NCI-H2107 (cell line): ENCODE measurements around the gene RYR3.

Source experiments
- DNase-seq: peaks from one replicate; lab custom pipeline; 2025; lab: John Stamatoyannopoulos, UW

Gene RYR3

DNA sequence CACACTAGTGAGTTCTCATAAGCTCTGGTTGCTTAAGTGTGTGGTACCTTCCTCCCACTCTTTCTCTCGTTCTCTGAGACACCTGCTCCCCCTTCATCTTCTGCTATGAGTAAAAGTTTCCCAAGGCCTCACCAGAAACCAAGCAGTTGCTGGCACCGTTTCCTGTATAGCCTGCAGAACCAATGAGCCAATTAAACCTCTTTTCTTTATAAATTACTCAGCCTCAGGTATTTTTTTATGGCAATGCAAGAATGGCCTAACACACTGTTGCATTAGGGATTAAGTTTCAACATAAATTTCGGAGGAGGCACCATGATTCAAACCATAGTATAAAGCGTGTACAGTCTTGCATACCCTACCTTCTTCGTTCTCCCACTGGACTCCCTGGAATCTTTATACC, 405.3 kb downstream of the RYR3 start:
- DNase-seq: no peak

DNA sequence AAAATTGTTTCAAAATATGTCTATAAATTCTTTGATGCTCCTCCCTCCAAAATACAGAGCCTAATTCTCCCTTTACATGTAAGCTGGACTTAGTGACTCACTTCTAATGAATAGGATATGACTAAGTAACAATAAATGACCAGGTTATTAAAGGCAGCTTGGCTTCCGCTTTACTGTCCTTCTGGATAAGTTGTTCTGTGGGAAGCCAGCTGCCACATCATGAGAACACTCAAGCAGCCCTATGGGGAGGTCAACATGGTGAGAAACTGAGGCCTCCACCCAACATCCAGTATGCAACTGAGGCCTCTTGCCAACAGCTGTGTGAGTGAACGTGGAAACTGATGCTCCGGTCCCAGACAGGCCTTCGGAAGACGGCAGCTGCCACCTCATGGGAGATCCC, 410.2 kb downstream of the RYR3 start:
- DNase-seq: no peak

GRCh38 chr15:33722005-33722672, 411.4 kb downstream of the RYR3 start:
- DNase-seq: no peak

DNA sequence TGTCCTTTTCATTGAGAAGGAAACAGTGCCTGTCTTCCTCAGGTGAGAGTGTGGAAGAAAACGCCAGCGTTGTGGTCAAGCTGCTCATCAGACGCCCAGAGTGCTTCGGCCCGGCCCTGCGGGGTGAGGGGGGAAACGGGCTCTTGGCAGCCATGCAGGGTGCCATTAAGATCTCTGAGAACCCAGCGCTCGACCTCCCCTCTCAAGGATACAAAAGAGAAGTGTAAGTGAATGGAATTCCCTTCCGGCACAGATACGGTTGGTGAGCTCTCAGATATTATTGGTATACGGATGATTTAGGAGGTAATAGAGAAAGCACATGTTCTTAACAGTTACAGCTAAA, 411.9 kb downstream of the RYR3 start:
- DNase-seq: no peak

- no peak for DNase-seq
Measured at GRCh38 chr15:33724321-33725036, 413.7 kb downstream of the RYR3 start.

- DNase-seq: peak; percentile 0
Measured at GRCh38 chr15:33729653-33730052, 418.9 kb downstream of the RYR3 start.

GRCh38 chr15:33730815-33731214, 420.0 kb downstream of the RYR3 start:
- DNase-seq: no peak

- no peak for DNase-seq
Measured at GRCh38 chr15:33735143-33735542, 424.4 kb downstream of the RYR3 start.

- DNase-seq: peak; percentile 0
Measured at GRCh38 chr15:33735637-33736247, 425.0 kb downstream of the RYR3 start.

- peak; percentile 1 for DNase-seq
Measured at GRCh38 chr15:33737687-33738601, 427.2 kb downstream of the RYR3 start.

DNA sequence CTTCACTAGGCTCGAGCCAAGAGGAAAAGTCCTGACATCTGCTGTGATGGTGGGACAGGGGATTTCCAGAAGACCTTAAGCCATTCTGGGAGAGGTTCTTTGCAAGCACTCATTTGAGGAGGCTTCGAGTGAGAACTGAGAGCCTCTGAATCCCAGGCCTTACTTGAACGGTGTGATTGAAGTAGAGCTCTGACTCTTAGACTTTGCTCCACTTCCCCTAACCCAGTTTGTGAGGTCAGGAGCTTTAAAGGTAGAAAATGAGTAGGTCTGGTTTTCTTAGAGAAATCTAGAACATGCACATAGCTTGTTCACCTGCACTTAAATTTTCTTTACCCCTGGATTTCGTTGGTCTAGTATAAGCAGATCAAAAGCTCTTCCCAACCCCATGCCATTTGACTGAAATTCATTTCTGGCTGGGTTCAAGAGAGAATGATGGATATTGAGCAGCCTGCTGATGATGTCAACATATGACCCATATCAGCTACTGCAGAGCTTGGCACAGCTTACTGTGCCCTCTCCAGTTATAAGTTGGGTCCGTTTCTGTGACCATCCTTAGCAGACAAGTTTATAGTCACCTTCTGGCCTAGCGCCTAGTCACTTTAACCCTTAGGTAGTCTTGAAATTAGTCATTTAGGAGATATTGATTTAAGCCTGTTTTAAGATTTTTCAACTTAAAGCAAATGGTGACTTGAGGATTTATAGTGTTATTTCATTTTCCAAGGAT, 428.3 kb downstream of the RYR3 start:
- no peak for DNase-seq

GRCh38 chr15:33742306-33742705, 431.5 kb downstream of the RYR3 start:
- DNase-seq: no peak

GRCh38 chr15:33742800-33743199, 432.0 kb downstream of the RYR3 start:
- DNase-seq: no peak

- DNase-seq: no peak
Measured at GRCh38 chr15:33746203-33746602, 435.4 kb downstream of the RYR3 start.

DNA sequence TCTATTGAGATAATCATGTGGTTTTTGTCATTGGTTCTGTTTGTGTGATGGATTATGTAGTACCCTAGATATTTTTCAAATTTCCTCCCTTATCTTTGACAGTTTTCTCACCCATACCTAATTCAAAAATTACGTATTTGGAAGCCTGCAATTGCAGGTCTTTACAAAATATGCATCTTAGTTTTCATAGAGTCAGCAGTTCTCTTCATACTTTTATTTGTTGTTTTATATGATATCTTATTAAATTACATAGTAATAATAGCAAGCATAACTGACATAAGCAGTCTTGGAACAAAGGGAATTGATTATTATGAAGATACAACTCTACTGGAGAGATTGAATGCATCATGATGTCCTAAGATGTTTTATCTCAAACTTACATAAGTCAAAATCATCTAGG, 442.2 kb downstream of the RYR3 start:
- DNase-seq: no peak

DNA sequence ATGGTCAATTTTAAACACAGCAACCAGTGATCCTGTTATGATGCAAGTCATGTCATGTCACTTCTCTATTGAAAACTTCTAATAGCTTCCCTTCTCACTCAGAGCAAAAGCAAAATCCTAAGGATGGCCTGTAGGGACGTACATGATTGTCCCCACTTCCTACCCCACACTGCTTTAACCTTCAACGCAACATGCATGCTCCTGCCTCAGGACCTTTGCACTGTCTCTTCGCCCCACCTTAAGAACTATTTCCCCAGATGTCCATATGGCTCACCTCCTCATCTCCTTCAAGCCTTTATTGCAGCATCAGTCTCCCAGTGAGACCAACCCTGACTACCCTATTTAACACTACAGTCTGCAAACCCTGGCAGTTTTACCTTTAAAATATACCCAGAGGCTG, 443.5 kb downstream of the RYR3 start:
- DNase-seq: no peak

GRCh38 chr15:33756961-33757360, 446.2 kb downstream of the RYR3 start:
- DNase-seq: no peak

DNA sequence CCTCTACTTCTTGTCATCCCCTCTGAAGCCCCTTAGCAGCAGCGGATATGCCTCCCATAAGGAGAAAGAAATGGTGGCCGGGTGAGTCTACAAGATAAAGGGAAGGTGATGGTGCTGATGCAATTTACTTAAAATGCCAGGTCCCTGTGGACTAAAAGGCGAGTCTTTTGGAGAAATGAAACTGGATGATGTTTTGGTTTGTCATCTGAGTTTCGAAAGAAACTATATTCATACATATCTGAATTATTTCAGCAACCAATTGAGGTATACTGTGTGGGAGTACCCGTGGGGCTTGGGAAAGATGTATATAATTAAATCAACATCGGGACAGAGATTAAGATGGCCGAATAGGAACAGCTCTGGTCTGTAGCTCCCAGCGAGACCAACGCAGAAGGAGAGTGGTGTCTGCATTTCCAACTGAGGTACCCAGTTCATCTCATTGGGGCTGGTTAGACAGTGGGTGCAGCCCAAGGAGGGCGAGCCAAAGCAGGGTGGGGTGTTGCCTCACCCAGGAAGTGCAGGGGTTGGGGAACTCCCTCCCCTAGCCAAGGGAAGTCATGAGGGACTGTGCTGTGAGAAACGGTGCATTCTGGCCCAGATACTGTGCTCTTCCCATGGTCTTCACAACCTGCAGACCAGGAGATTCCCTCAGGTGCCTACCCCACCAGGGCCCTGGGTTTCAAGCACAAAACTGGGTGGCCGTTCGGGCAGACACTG, 446.9 kb downstream of the RYR3 start:
- DNase-seq: no peak

- no peak for DNase-seq
Measured at GRCh38 chr15:33766389-33766788, 455.6 kb downstream of the RYR3 start.

DNA sequence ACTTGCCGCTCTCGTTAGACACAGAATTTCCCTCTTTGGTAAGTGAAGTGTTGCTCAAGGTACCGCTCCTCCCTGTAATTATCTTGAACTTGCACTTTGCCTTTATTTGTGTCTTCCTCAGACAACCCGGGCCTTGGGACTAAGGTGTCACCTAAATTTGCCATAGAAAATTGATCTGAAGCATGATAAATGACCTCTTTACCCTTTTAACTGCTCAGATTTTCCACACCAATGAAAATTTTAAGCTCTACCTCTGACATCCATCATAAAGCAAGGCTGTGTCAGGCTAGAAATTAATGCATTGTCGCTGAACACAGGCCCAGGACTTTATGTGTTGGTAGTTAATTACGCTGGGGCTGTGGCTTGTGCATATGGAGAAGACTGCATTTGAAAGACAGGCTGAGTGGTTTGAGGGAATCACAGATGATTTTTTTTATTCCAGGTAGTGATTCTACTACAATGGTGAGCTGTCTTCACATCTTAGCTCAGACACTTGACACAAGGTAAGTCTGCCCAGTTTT, 458.0 kb downstream of the RYR3 start:
- no peak for DNase-seq

DNA sequence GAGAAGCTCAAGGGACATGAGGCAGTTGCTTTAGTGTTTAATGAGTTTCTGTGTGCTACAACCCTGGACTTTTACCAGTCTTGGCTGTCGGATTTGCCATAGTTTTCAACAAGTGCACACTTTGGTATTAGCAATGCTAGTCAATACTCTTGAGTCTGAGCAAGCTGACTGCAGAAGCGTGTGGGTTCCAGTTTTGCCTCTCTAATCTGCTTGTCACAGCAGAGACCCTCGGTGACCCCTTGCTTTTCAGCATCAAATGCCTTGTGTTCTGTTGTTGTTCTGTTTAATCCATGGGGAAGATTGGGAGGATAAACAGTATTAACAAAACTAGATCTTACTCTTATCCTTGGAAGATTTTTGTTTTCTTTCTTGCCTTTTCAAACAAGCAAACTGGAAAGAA, 463.2 kb downstream of the RYR3 start:
- DNase-seq: no peak
